Medulla oblongata (tissue), 1 donor: ENCODE results near the gene ZNF778.
A peak's percentile ranks its signal among the peaks of the same experiment; 100 is the strongest.

Experiments used
- DNase-seq: peaks from one replicate; pipeline ENCODE4 v3.0.0-alpha.2; 2015; ENCODE audit errors: extremely low spot score

ZNF778 gene

GRCh38 chr16:89217388-89218191, at the start of gene ZNF778:
TSS of gene ZNF778 (plus strand) at chr16:89217703. CDS start at chr16:89221128, 3,425 bp downstream.
- peak; percentile 92 for DNase-seq

GRCh38 chr16:89168381-89169189, 48.9 kb upstream of the ZNF778 start:
- no peak for DNase-seq

- DNase-seq = no peak
Observed at GRCh38 chr16:89169778-89170177, 47.7 kb upstream of the ZNF778 start.

- no peak for DNase-seq
Observed at GRCh38 chr16:89170346-89171215, 46.9 kb upstream of the ZNF778 start.

GRCh38 chr16:89171216-89172170, 46.0 kb upstream of the ZNF778 start, which contains the start of gene CDH15:
TSS of gene CDH15 (plus strand) at chr16:89171748. CDS start at chr16:89171832, 84 bp downstream.
- DNase-seq = peak; percentile 85

GRCh38 chr16:89172171-89172527, 45.4 kb upstream of the ZNF778 start:
- DNase-seq = no peak

- no peak for DNase-seq
Observed at GRCh38 chr16:89172528-89173173, 44.9 kb upstream of the ZNF778 start.

- DNase-seq = no peak
Observed at GRCh38 chr16:89173174-89173921, 44.2 kb upstream of the ZNF778 start.

- no peak for DNase-seq
Observed at GRCh38 chr16:89174055-89174827, 43.3 kb upstream of the ZNF778 start.

- no peak for DNase-seq
Observed at GRCh38 chr16:89174877-89175276, 42.6 kb upstream of the ZNF778 start.

GRCh38 chr16:89175280-89176146, 42.0 kb upstream of the ZNF778 start:
- no peak for DNase-seq

- DNase-seq = no peak
Observed at GRCh38 chr16:89176147-89176690, 41.3 kb upstream of the ZNF778 start.

GRCh38 chr16:89176717-89177116, 40.8 kb upstream of the ZNF778 start:
- no peak for DNase-seq

GRCh38 chr16:89177501-89177900, 40.0 kb upstream of the ZNF778 start:
- DNase-seq = no peak

- DNase-seq = no peak
Observed at GRCh38 chr16:89178453-89179147, 38.9 kb upstream of the ZNF778 start.

GRCh38 chr16:89179148-89179484, 38.4 kb upstream of the ZNF778 start:
- DNase-seq = no peak
